H9 (cell line): Measurements from ENCODE around the gene RGL1. TPM values are rescaled to one million over a fixed set of nuclear protein-coding genes. Genes with fewer than 3 reads are reported as not detected.

ENCODE experiments used
- DNase-seq: peaks from one replicate; pipeline ENCODE4 v3.0.0-alpha.2; 2017
- H2AFZ ChIP-seq: one replicate; pipeline ENCODE4 v1.6.1; 2013; ENCODE audit warnings: mild to moderate bottlenecking, low read length, control low read depth, moderate library complexity
- H2AK5ac ChIP-seq: 2 replicates; pipeline ENCODE4 v1.6.1; 2013; ENCODE audit warnings: low read length, control low read depth, mixed read lengths; ENCODE audit not compliant: insufficient read length
- H2BK120ac ChIP-seq: one replicate; pipeline ENCODE4 v1.6.1; 2013; ENCODE audit warnings: low read depth, mild to moderate bottlenecking, low read length, control low read depth, inconsistent platforms; ENCODE audit not compliant: poor library complexity, severe bottlenecking
- H2BK12ac ChIP-seq: 2 replicates; pipeline ENCODE4 v1.6.1; 2013; ENCODE audit warnings: low read length, control low read depth, mixed read lengths, low read depth; ENCODE audit not compliant: insufficient read length
- H2BK15ac ChIP-seq: 2 replicates; pipeline ENCODE4 v1.6.1; 2013; ENCODE audit warnings: low read depth, low read length, control low read depth
- H2BK20ac ChIP-seq: one replicate; pipeline ENCODE4 v1.6.1; 2013; ENCODE audit warnings: low read depth, mild to moderate bottlenecking, low read length, control low read depth, inconsistent platforms; ENCODE audit not compliant: poor library complexity, severe bottlenecking
- H2BK5ac ChIP-seq: 2 replicates; pipeline ENCODE4 v1.6.1; 2013; ENCODE audit warnings: low read length, control low read depth, mixed read lengths; ENCODE audit not compliant: insufficient read length
- H3K14ac ChIP-seq: 2 replicates; pipeline ENCODE4 v1.6.1; 2013; ENCODE audit warnings: low read length, control low read depth; ENCODE audit not compliant: insufficient read depth
- H3K18ac ChIP-seq: 2 replicates; pipeline ENCODE4 v1.6.1; 2013; ENCODE audit warnings: low read depth, mild to moderate bottlenecking, mixed read lengths, low read length, control low read depth; ENCODE audit not compliant: insufficient read length
- H3K23ac ChIP-seq: 2 replicates; pipeline ENCODE4 v1.6.1; 2013; ENCODE audit warnings: low read length, control low read depth, mixed read lengths, low read depth; ENCODE audit not compliant: insufficient read length
- H3K23me2 ChIP-seq: 2 replicates; pipeline ENCODE4 v1.6.1; 2013; ENCODE audit warnings: low read depth, mild to moderate bottlenecking, mixed read lengths, low read length, control low read depth; ENCODE audit not compliant: insufficient read length, poor library complexity, severe bottlenecking
- H3K27ac ChIP-seq: 2 replicates; pipeline ENCODE4 v1.5.1; 2013; ENCODE audit warnings: low read length, control low read depth, mixed read lengths, low read depth; ENCODE audit not compliant: insufficient read length
- H3K27me3 ChIP-seq: 2 replicates; pipeline ENCODE4 v1.6.1; 2013; ENCODE audit warnings: low read length, control low read depth, inconsistent platforms; ENCODE audit not compliant: insufficient read depth
- H3K4ac ChIP-seq: 2 replicates; pipeline ENCODE4 v1.6.1; 2013; ENCODE audit warnings: low read depth, mild to moderate bottlenecking, control low read depth, inconsistent platforms, low read length, moderate library complexity
- H3K4me1 ChIP-seq: 2 replicates; pipeline ENCODE4 v1.6.1; 2013; ENCODE audit warnings: low read length, control low read depth, inconsistent platforms; ENCODE audit not compliant: insufficient read depth
- H3K4me2 ChIP-seq: 2 replicates; pipeline ENCODE4 v1.6.1; 2013; ENCODE audit warnings: low read length, control low read depth, mixed read lengths; ENCODE audit not compliant: insufficient read length, insufficient read depth
- H3K56ac ChIP-seq: 2 replicates; pipeline ENCODE4 v1.6.1; 2013; ENCODE audit warnings: low read depth, mild to moderate bottlenecking, mixed read lengths, low read length, control low read depth; ENCODE audit not compliant: insufficient read length
- H3K79me1 ChIP-seq: 2 replicates; pipeline ENCODE4 v1.6.1; 2013; ENCODE audit warnings: low read depth, mild to moderate bottlenecking, moderate library complexity, low read length, control low read depth, inconsistent platforms; ENCODE audit not compliant: insufficient read depth, poor library complexity, severe bottlenecking
- H3K79me2 ChIP-seq: 2 replicates; pipeline ENCODE4 v1.6.1; 2013; ENCODE audit warnings: low read length, control low read depth, inconsistent platforms; ENCODE audit not compliant: insufficient read depth
- H3K9ac ChIP-seq: 2 replicates; pipeline ENCODE4 v1.6.1; 2013; ENCODE audit warnings: low read length, control low read depth, mixed read lengths; ENCODE audit not compliant: insufficient read length; ENCODE audit errors: extremely low read depth
- H3K9me3 ChIP-seq: one replicate; pipeline ENCODE4 v1.6.1; 2013; ENCODE audit warnings: low read depth, low read length, inconsistent platforms; ENCODE audit not compliant: control insufficient read depth
- H3T11ph ChIP-seq: one replicate; pipeline ENCODE4 v1.6.1; 2013; ENCODE audit warnings: mild to moderate bottlenecking, low read length, control low read depth, inconsistent platforms
- H4K20me1 ChIP-seq: one replicate; pipeline ENCODE4 v1.6.1; 2013; ENCODE audit not compliant: control insufficient read depth, insufficient read length, insufficient read depth
- H4K5ac ChIP-seq: 2 replicates; pipeline ENCODE4 v1.6.1; 2013; ENCODE audit warnings: low read depth, mild to moderate bottlenecking, mixed read lengths, low read length, control low read depth; ENCODE audit not compliant: insufficient read length
- H4K8ac ChIP-seq: replicated peaks from 2 replicates; pipeline ENCODE4 v1.6.1; 2013; ENCODE audit warnings: low read length, control low read depth, mixed read lengths, low read depth; ENCODE audit not compliant: insufficient read length
- H4K91ac ChIP-seq: 2 replicates; pipeline ENCODE4 v1.6.1; 2013; ENCODE audit warnings: low read depth, mild to moderate bottlenecking, moderate library complexity, mixed read lengths, low read length, control low read depth; ENCODE audit not compliant: insufficient read length
- H3K27ac Mint-ChIP-seq, 3 experiments: 2 replicates in 2 of 3; 3 replicates in 1 of 3; pipeline ENCODE4 v1.8.0; 2020 to 2021; ENCODE audit warnings: mixed read lengths in 3 of 3, mild to moderate bottlenecking in 1 of 3, moderate library complexity in 1 of 3
- H3K27me3 Mint-ChIP-seq: 2 replicates; pipeline ENCODE4 v1.8.0; 2021; ENCODE audit warnings: low read depth, mild to moderate bottlenecking, moderate library complexity, mixed read lengths
- H3K36me3 Mint-ChIP-seq, 3 experiments: 2 replicates in 2 of 3; 3 replicates in 1 of 3; pipeline ENCODE4 v1.8.0; 2020 to 2021; ENCODE audit warnings: low read depth in 3 of 3, mixed read lengths in 3 of 3; ENCODE audit not compliant: insufficient read depth in 1 of 3
- H3K4me1 Mint-ChIP-seq, 2 experiments: 2 replicates each; pipeline ENCODE4 v1.8.0; 2020; ENCODE audit warnings: mixed read lengths in 2 of 2
- H3K4me3 Mint-ChIP-seq, 2 experiments: 2 replicates in 1 of 2; 3 replicates in 1 of 2; pipeline ENCODE4 v1.8.0; 2020 to 2021; ENCODE audit warnings: mild to moderate bottlenecking in 2 of 2, mixed read lengths in 2 of 2, moderate library complexity in 1 of 2
- H3K9me3 Mint-ChIP-seq, 2 experiments: 2 replicates in 1 of 2; 3 replicates in 1 of 2; pipeline ENCODE4 v1.8.0; 2020; ENCODE audit warnings: mild to moderate bottlenecking in 2 of 2, mixed read lengths in 2 of 2, moderate library complexity in 1 of 2
- total RNA-seq: library from RNA; stranded (reverse); gene quantifications from 2 replicates; pipeline ENCODE4 v1.2.1, GENCODE V29; 2021
- TF ChIP-seq, protein P1 (sequence below): fragments of 200-600 bp; sonication (generic); conservative IDR thresholded peaks from 3 replicates; pipeline ENCODE4 v1.8.0; 2021; ENCODE audit warnings: antibody characterized with exemption, mild to moderate bottlenecking

Gene RGL1
- total RNA-seq, 1 experiment from 2014 or later = 1.4 TPM

GRCh38 chr1:183770816-183771128 is 34.1 kb upstream of the RGL1 start:
- no peak overlapping the region for H2AK5ac ChIP-seq
- Mint-ChIP-seq H3K36me3 (peaks cover 14 to 21% (median 16%) of the 10 kb centered on the region in 3 experiments), H3K27ac (no peak overlapping the region), H3K4me3 (no peak overlapping the region), H3K9me3 (peaks cover 23 to 25% of the 10 kb centered on the region in 2 experiments), H3K4me1 (peaks cover 0 to 2% of the 10 kb centered on the region in 2 experiments; a peak in 1 of 4 replicates), H3K27me3 (no peaks in the 10 kb centered on the region)
- H3K4ac ChIP-seq = no peak overlapping the region
- H2BK5ac ChIP-seq = no peak overlapping the region
- H4K8ac ChIP-seq = no peak overlapping the region
- H3K9me3 ChIP-seq = peaks cover 5% of the 10 kb centered on the region
- H2BK120ac ChIP-seq = no peak overlapping the region
- no peak overlapping the region for H4K5ac ChIP-seq
- H3K79me2 ChIP-seq = no peaks in the 10 kb centered on the region
- no peaks in the 10 kb centered on the region for H3K79me1 ChIP-seq
- no peak overlapping the region for H3K9ac ChIP-seq
- H3K14ac ChIP-seq = no peak overlapping the region
- no peak overlapping the region for H2BK20ac ChIP-seq
- no peak overlapping the region for H4K91ac ChIP-seq
- H3K27ac ChIP-seq = no peak overlapping the region
- no peak overlapping the region for H2AFZ ChIP-seq
- H3K56ac ChIP-seq = no peak overlapping the region
- no peak overlapping the region for H2BK15ac ChIP-seq
- H3T11ph ChIP-seq = no peak overlapping the region
- no peaks in the 10 kb centered on the region for H3K4me1 ChIP-seq
- H3K18ac ChIP-seq = no peak overlapping the region
- H3K27me3 ChIP-seq = no peaks in the 10 kb centered on the region
- H3K23me2 ChIP-seq = no peaks in the 10 kb centered on the region
- H3K23ac ChIP-seq = no peak overlapping the region
- H3K4me2 ChIP-seq = no peak overlapping the region
- no peak overlapping the region for H2BK12ac ChIP-seq
- no peak for DNase-seq
- TF ChIP-seq, protein P1, sequence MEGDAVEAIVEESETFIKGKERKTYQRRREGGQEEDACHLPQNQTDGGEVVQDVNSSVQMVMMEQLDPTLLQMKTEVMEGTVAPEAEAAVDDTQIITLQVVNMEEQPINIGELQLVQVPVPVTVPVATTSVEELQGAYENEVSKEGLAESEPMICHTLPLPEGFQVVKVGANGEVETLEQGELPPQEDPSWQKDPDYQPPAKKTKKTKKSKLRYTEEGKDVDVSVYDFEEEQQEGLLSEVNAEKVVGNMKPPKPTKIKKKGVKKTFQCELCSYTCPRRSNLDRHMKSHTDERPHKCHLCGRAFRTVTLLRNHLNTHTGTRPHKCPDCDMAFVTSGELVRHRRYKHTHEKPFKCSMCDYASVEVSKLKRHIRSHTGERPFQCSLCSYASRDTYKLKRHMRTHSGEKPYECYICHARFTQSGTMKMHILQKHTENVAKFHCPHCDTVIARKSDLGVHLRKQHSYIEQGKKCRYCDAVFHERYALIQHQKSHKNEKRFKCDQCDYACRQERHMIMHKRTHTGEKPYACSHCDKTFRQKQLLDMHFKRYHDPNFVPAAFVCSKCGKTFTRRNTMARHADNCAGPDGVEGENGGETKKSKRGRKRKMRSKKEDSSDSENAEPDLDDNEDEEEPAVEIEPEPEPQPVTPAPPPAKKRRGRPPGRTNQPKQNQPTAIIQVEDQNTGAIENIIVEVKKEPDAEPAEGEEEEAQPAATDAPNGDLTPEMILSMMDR = no peak
- H4K20me1 ChIP-seq = no peaks in the 10 kb centered on the region
